PC-9 (cell line): Measurements from ENCODE around the gene CHD5. TPM values are rescaled to one million over a fixed set of nuclear protein-coding genes. Genes with fewer than 3 reads are reported as not detected.

ENCODE experiments used
- BruUV-seq: library from RNA; stranded (reverse); fragments of 400-500 nt; replicated peaks from 2 replicates; lab custom pipeline; 2021; lab: Mats Ljungman, UMichigan
- CTCF ChIA-PET: fragments of 300-600 bp; sonication (Branson Sonifier 250); formaldehyde crosslinking; loops from one replicate; lab custom pipeline; 2022; ENCODE audit warnings: antibody characterized with exemption; lab: Charles Lee
- POLR2A ChIA-PET: fragments of 300-600 bp; sonication (Branson Sonifier 250); formaldehyde crosslinking; loops from one replicate; lab custom pipeline; 2022; ENCODE audit warnings: antibody characterized with exemption; ENCODE audit not compliant: unreplicated experiment; lab: Charles Lee
- DNase-seq, 2 experiments: peaks; one replicate each; pipeline versions ENCODE4 v3.0.0 to v3.0.0-alpha.2; 2015 to 2022; ENCODE audit warnings: mixed read lengths in 1 of 2
- H2AFZ ChIP-seq: fragments of 200-600 bp; sonication (generic); 2 replicates; pipeline ENCODE4 v1.8.1; 2017; ENCODE audit warnings: antibody characterized with exemption
- H3F3A ChIP-seq: fragments of 200-600 bp; sonication (generic); 2 replicates; pipeline ENCODE4 v1.8.1; 2017; ENCODE audit warnings: antibody characterized with exemption, mild to moderate bottlenecking, low read depth; ENCODE audit not compliant: insufficient read depth
- H3K27ac ChIP-seq: fragments of 200-600 bp; sonication (generic); 2 replicates; pipeline ENCODE4 v1.6.1; 2016; ENCODE audit warnings: mixed run types
- H3K27me3 ChIP-seq: fragments of 200-600 bp; sonication (generic); 2 replicates; pipeline ENCODE4 v1.6.1; 2016; ENCODE audit warnings: low read depth, mixed run types; ENCODE audit not compliant: insufficient read depth
- H3K36me3 ChIP-seq: fragments of 200-600 bp; sonication (generic); 2 replicates; pipeline ENCODE4 v1.6.1; 2016; ENCODE audit warnings: low read depth, mixed run types
- H3K4me1 ChIP-seq: fragments of 200-600 bp; sonication (generic); replicated peaks from 2 replicates; pipeline ENCODE4 v1.6.1; 2016; ENCODE audit warnings: mixed run types; ENCODE audit not compliant: insufficient read depth
- H3K4me2 ChIP-seq: fragments of 200-600 bp; sonication (generic); 2 replicates; pipeline ENCODE4 v1.6.1; 2017; ENCODE audit warnings: mixed run types
- H3K4me3 ChIP-seq: fragments of 200-600 bp; sonication (generic); 2 replicates; pipeline ENCODE4 v1.6.1; 2016; ENCODE audit warnings: mixed run types
- H3K79me2 ChIP-seq: fragments of 200-600 bp; sonication (generic); 2 replicates; pipeline ENCODE4 v1.6.1; 2017; ENCODE audit warnings: low read depth, mixed run types
- H3K9me2 ChIP-seq: fragments of 200-600 bp; sonication (generic); 2 replicates; pipeline ENCODE4 v1.8.1; 2017; ENCODE audit warnings: mild to moderate bottlenecking; ENCODE audit not compliant: insufficient read depth
- H3K9me3 ChIP-seq: fragments of 200-600 bp; sonication (generic); 2 replicates; pipeline ENCODE4 v1.8.1; 2016; ENCODE audit warnings: low read depth; ENCODE audit not compliant: insufficient read depth
- H4K20me1 ChIP-seq: fragments of 200-600 bp; sonication (generic); 2 replicates; pipeline ENCODE4 v1.8.1; 2017; ENCODE audit not compliant: insufficient read depth
- CTCF ChIP-seq: fragments of 200-600 bp; sonication (generic); conservative IDR thresholded peaks from 2 replicates; pipeline ENCODE4 v1.6.1; 2017; ENCODE audit warnings: mixed run types, antibody characterized with exemption, mild to moderate bottlenecking, moderate library complexity
- EZH2 ChIP-seq: fragments of 200-600 bp; sonication (generic); IDR thresholded peaks from 2 replicates; pipeline ENCODE4 v1.8.0; 2017; ENCODE audit warnings: antibody characterized with exemption, low read depth
- intact Hi-C: fragments of 100-400 bp; cut with micrococcal nuclease; formaldehyde crosslinking; loops from one replicate; pipeline ENCODE4 v1.10.0; 2022; ENCODE audit not compliant: unreplicated experiment
- total RNA-seq: library from RNA; stranded (reverse); gene quantifications from 2 replicates; pipeline ENCODE4 v1.2.3, GENCODE V29; 2021

The CHD5 gene
- total RNA-seq, 1 experiment from 2014 or later: 0.50 TPM

- ChIA-PET CTCF (no interaction called here), POLR2A (no interaction called here)
- H3K27me3 ChIP-seq: no peaks in the 10 kb centered on the region
- no peaks in the 10 kb centered on the region for H3F3A ChIP-seq
- H2AFZ ChIP-seq: no peak overlapping the region
- no peak overlapping the region for H3K27ac ChIP-seq
- H4K20me1 ChIP-seq: no peaks in the 10 kb centered on the region
- no peak for DNase-seq
- no peak for TF ChIP-seq CTCF
- no peaks in the 10 kb centered on the region for H3K36me3 ChIP-seq
- no peak overlapping the region for H3K4me3 ChIP-seq
- H3K4me2 ChIP-seq: no peak overlapping the region
- H3K79me2 ChIP-seq: no peaks in the 10 kb centered on the region
- intact Hi-C loops: no loop called here
- H3K9me2 ChIP-seq: no peaks in the 10 kb centered on the region
- no peaks in the 10 kb centered on the region for H3K4me1 ChIP-seq
- no TSS peak for BruUV-seq
- no peaks in the 10 kb centered on the region for H3K9me3 ChIP-seq
These were observed 53.5 kb downstream of the CHD5 start for GRCh38 chr1:6126521-6127067.

- Histone ChIP-seq H3K36me3 (no peaks in the 10 kb centered on the region), H3K4me3 (no peak overlapping the region), H3K9me2 (no peaks in the 10 kb centered on the region), H3K4me2 (no peak overlapping the region), H3K27me3 (no peaks in the 10 kb centered on the region), H3F3A (no peaks in the 10 kb centered on the region), H3K27ac (no peak overlapping the region), H4K20me1 (no peaks in the 10 kb centered on the region), H3K4me1 (no peaks in the 10 kb centered on the region), H2AFZ (no peak overlapping the region), H3K79me2 (no peaks in the 10 kb centered on the region), H3K9me3 (no peaks in the 10 kb centered on the region)
- intact Hi-C loops: no loop called here
- POLR2A ChIA-PET: no interaction called here
- TF ChIP-seq EZH2: no peak
- TF ChIP-seq CTCF: no peak
- CTCF ChIA-PET: interaction anchor here (0.6 kb wide), 1 partner anchor 79 kb away, joined by 6 read pairs; no protein-coding TSS in a partner anchor
- no peak for DNase-seq
- no TSS peak for BruUV-seq
These were observed 54.1 kb downstream of the CHD5 start for GRCh38 chr1:6126028-6126427.

GRCh38 chr1:6125366-6125765 lies 54.8 kb downstream of the CHD5 start:
- BruUV-seq: no TSS peak
- CTCF ChIA-PET: interaction anchor here (0.6 kb wide), 1 partner anchor 80 kb away, joined by 6 read pairs; no protein-coding TSS in a partner anchor
- no peaks in the 10 kb centered on the region for H3K9me3 ChIP-seq
- no peaks in the 10 kb centered on the region for H3K9me2 ChIP-seq
- no peaks in the 10 kb centered on the region for H3K36me3 ChIP-seq
- no peaks in the 10 kb centered on the region for H3F3A ChIP-seq
- intact Hi-C loops: no loop called here
- TF ChIP-seq CTCF: no peak
- TF ChIP-seq EZH2: no peak
- no peaks in the 10 kb centered on the region for H3K79me2 ChIP-seq
- DNase-seq: no peak
- H3K4me2 ChIP-seq: no peak overlapping the region
- no peak overlapping the region for H3K27ac ChIP-seq
- H2AFZ ChIP-seq: no peak overlapping the region
- H4K20me1 ChIP-seq: no peaks in the 10 kb centered on the region
- POLR2A ChIA-PET: no interaction called here
- no peaks in the 10 kb centered on the region for H3K4me1 ChIP-seq
- no peak overlapping the region for H3K4me3 ChIP-seq
- no peaks in the 10 kb centered on the region for H3K27me3 ChIP-seq
